CD4-positive, alpha-beta T cell (primary cell): ENCODE data around the gene ASMT. TPM values are rescaled to one million over a fixed set of nuclear protein-coding genes. Genes with fewer than 3 reads are reported as not detected.

Source experiments
- ATAC-seq: fragments of 200-7000 bp; cut with Tn5 transposase; one replicate; pipeline ENCODE4 v1.10.0; 2022; ENCODE audit warnings: mild to moderate bottlenecking; ENCODE audit not compliant: poor library complexity
- CTCF ChIA-PET: fragments of 350-600 bp; sonication (Branson Sonifier 250); formaldehyde crosslinking; loops from one replicate; lab custom pipeline; 2021; ENCODE audit warnings: antibody characterized with exemption, inconsistent platforms; lab: Charles Lee
- POLR2A ChIA-PET: fragments of 350-600 bp; sonication (Branson Sonifier 250); formaldehyde crosslinking; loops from one replicate; lab custom pipeline; 2021; ENCODE audit warnings: antibody characterized with exemption, inconsistent platforms; lab: Charles Lee
- DNase-seq, 14 experiments: peaks; one replicate each; pipeline ENCODE4 v3.0.0-alpha.2; 2013 to 2020; ENCODE audit warnings: mixed read lengths in 2 of 14
- H3K27ac ChIP-seq, 2 donors: one replicate each; pipeline versions ENCODE4 v1.5.1 to v1.7.0; 2013; ENCODE audit warnings: low read length in 2 of 2, low read depth in 1 of 2, mild to moderate bottlenecking in 1 of 2
- H3K27me3 ChIP-seq, 2 experiments: 1 replicate in 1 of 2; 2 replicates in 1 of 2; pipeline versions ENCODE4 v1.6.1 to v1.7.0; 2013; ENCODE audit warnings: low read length in 2 of 2, control low read depth in 1 of 2, mild to moderate bottlenecking in 1 of 2, moderate library complexity in 1 of 2; ENCODE audit not compliant: insufficient read depth in 2 of 2, control insufficient read depth in 1 of 2
- H3K36me3 ChIP-seq: one replicate; pipeline ENCODE4 v1.6.1; 2013; ENCODE audit warnings: low read length, control low read depth; ENCODE audit not compliant: insufficient read depth
- H3K4me1 ChIP-seq: one replicate; pipeline ENCODE4 v1.6.1; 2013; ENCODE audit warnings: low read length, control low read depth; ENCODE audit not compliant: insufficient read depth
- H3K4me3 ChIP-seq: one replicate; pipeline ENCODE4 v1.5.1; 2013; ENCODE audit warnings: mild to moderate bottlenecking, low read length, moderate library complexity
- H3K9me3 ChIP-seq, 2 experiments: 1 replicate in 1 of 2; 2 replicates in 1 of 2; pipeline versions ENCODE4 v1.6.1 to v1.7.0; 2013; ENCODE audit warnings: low read length in 2 of 2, mild to moderate bottlenecking in 2 of 2, control low read depth in 1 of 2, moderate library complexity in 1 of 2; ENCODE audit not compliant: control insufficient read depth in 1 of 2, insufficient read depth in 1 of 2
- H3K27ac Mint-ChIP-seq: one replicate; pipeline ENCODE4 v1.8.0; 2020; ENCODE audit warnings: mixed read lengths
- H3K27me3 Mint-ChIP-seq: one replicate; pipeline ENCODE4 v1.8.0; 2021; ENCODE audit warnings: mixed read lengths
- H3K36me3 Mint-ChIP-seq: one replicate; pipeline ENCODE4 v1.8.0; 2021; ENCODE audit warnings: low read depth, mixed read lengths
- H3K4me1 Mint-ChIP-seq: one replicate; pipeline ENCODE4 v1.8.0; 2021; ENCODE audit warnings: low read depth, mixed read lengths
- H3K4me3 Mint-ChIP-seq: one replicate; pipeline ENCODE4 v1.8.0; 2020; ENCODE audit warnings: mild to moderate bottlenecking, mixed read lengths
- H3K9me3 Mint-ChIP-seq: one replicate; pipeline ENCODE4 v1.8.0; 2020; ENCODE audit warnings: mixed read lengths
- CTCF ChIP-seq: fragments of 200-600 bp; IDR thresholded peaks from one replicate; pipeline ENCODE4 v1.8.0; 2022; ENCODE audit warnings: antibody characterized with exemption, mild to moderate bottlenecking
- intact Hi-C, 2 experiments: fragments of 100-400 bp; cut with DNase I in 1 of 2; cut with micrococcal nuclease in 1 of 2; formaldehyde crosslinking; loops; one replicate each; pipeline versions ENCODE4 v1.15.1 to v1.9.0; 2023 to 2025; cut with DNase I, micrococcal nuclease
- total RNA-seq, 174 experiments: library from RNA in 2 of 174; stranded (reverse) in 2 of 174; gene quantifications; one replicate each; pipeline ENCODE4 v1.2.3 and lab custom pipeline; 2021 to 2026

ASMT gene
- total RNA-seq, 2 experiments from 2014 or later: 0.36 to 0.50 TPM

- peak overlapping the region; percentile 76 for H3K4me3 Mint-ChIP-seq
- no peak for ATAC-seq
- Histone ChIP-seq H3K36me3 (peaks cover 86% of the 10 kb centered on the region), H3K27ac (no peak overlapping the region), H3K27me3 (no peaks in the 10 kb centered on the region), H3K4me1 (peaks cover 46% of the 10 kb centered on the region), H3K9me3 (peaks cover 0 to 13% of the 10 kb centered on the region in 2 experiments), H3K4me3 (no peak overlapping the region)
- ChIA-PET POLR2A (no interaction called here), CTCF (no interaction called here)
- no peaks in the 10 kb centered on the region for H3K9me3 Mint-ChIP-seq
- H3K36me3 Mint-ChIP-seq: peaks cover 85% of the 10 kb centered on the region
- intact Hi-C loops: loop anchor here in 1 of 2 experiments (10.0 kb wide), 1 partner anchor 352 kb away; no protein-coding TSS in a partner anchor
- TF ChIP-seq CTCF: no peak
- H3K27me3 Mint-ChIP-seq: no peaks in the 10 kb centered on the region
- H3K4me1 Mint-ChIP-seq: peaks cover 23% of the 10 kb centered on the region
- no peak overlapping the region for H3K27ac Mint-ChIP-seq
- peak in 1 of 14 experiments; percentile 27 for DNase-seq
These were observed 18.0 kb upstream of the ASMT start for GRCh38 chrX:1596676-1597344.

- CTCF ChIA-PET: no interaction called here
- ATAC-seq (no peak), DNase-seq (peak in 1 of 14 experiments; percentile 31)
- H3K9me3 ChIP-seq: peaks cover 0 to 14% of the 10 kb centered on the region in 2 experiments
- peaks cover 42% of the 10 kb centered on the region for H3K4me1 ChIP-seq
- no peaks in the 10 kb centered on the region for H3K9me3 Mint-ChIP-seq
- no peaks in the 10 kb centered on the region for H3K27me3 Mint-ChIP-seq
- H3K4me3 ChIP-seq: no peak overlapping the region
- peak overlapping the region; percentile 76 for H3K4me3 Mint-ChIP-seq
- no peak for TF ChIP-seq CTCF
- no peak overlapping the region for H3K27ac ChIP-seq
- H3K36me3 Mint-ChIP-seq: peaks cover 86% of the 10 kb centered on the region
- no peaks in the 10 kb centered on the region for H3K27me3 ChIP-seq
- POLR2A ChIA-PET: no interaction called here
- no peak overlapping the region for H3K27ac Mint-ChIP-seq
- peaks cover 92% of the 10 kb centered on the region for H3K36me3 ChIP-seq
- intact Hi-C loops: loop anchor here in 1 of 2 experiments (10.0 kb wide), 1 partner anchor 353 kb away; no protein-coding TSS in a partner anchor
- peaks cover 22% of the 10 kb centered on the region for H3K4me1 Mint-ChIP-seq
These were observed 17.4 kb upstream of the ASMT start for GRCh38 chrX:1597345-1598020.

GRCh38 chrX:1598021-1598875 lies 16.6 kb upstream of the ASMT start:
- Histone ChIP-seq H3K4me1 (peaks cover 35% of the 10 kb centered on the region), H3K9me3 (peaks cover 0 to 14% of the 10 kb centered on the region in 2 experiments), H3K4me3 (no peak overlapping the region), H3K27me3 (no peaks in the 10 kb centered on the region), H3K27ac (no peak overlapping the region), H3K36me3 (peaks cover 97% of the 10 kb centered on the region)
- Mint-ChIP-seq H3K27ac (no peak overlapping the region), H3K4me1 (peaks cover 15% of the 10 kb centered on the region), H3K9me3 (no peaks in the 10 kb centered on the region), H3K4me3 (no peak overlapping the region), H3K27me3 (no peaks in the 10 kb centered on the region), H3K36me3 (peaks cover 86% of the 10 kb centered on the region)
- DNase-seq (peak in 1 of 14 experiments; percentile 30), ATAC-seq (peak; percentile 18)
- ChIA-PET CTCF (no interaction called here), POLR2A (no interaction called here)
- TF ChIP-seq CTCF: no peak
- intact Hi-C loops: loop anchor here in 1 of 2 experiments (10.0 kb wide), 1 partner anchor 353 kb away; no protein-coding TSS in a partner anchor
